ENCODE results near the gene SYCP2. TPM values are rescaled to one million over a fixed set of nuclear protein-coding genes. Genes with fewer than 3 reads are reported as not detected.

The SYCP2 gene
- total and polyA plus RNA-seq, 2 experiments from 2014 or later = 1.1 to 1.5 TPM

- no peak for DNase-seq (ENCODE audit: low spot score)
- H3K27ac ChIP-seq = no peak overlapping the region
- no peak overlapping the region for H2AFZ ChIP-seq
- H3K4me3 ChIP-seq = no peak overlapping the region
- no peak for TF ChIP-seq EZH2 (IDR thresholded peaks at IDR 0.05; ENCODE audit: borderline replicate concordance)
- no peak for TF ChIP-seq CTCF (IDR thresholded peaks at IDR 0.05; ENCODE audit: poor library complexity)
- no peak for TF ChIP-seq EZH2phosphoT487 (IDR thresholded peaks at IDR 0.05; ENCODE audit: low read depth, severe bottlenecking, unreplicated experiment)
- H3K79me2 ChIP-seq = no peaks in the 10 kb centered on the region
- H3K4me1 ChIP-seq (ENCODE audit: insufficient read depth) = no peaks in the 10 kb centered on the region
- no peaks in the 10 kb centered on the region for H4K20me1 ChIP-seq (ENCODE audit: insufficient read depth, poor library complexity, severe bottlenecking)
- H3K36me3 ChIP-seq (replicated peaks; ENCODE audit: insufficient read depth, low read depth) = no peaks in the 10 kb centered on the region
- no peaks in the 10 kb centered on the region for H3K9me2 ChIP-seq (replicated peaks; ENCODE audit: insufficient read depth)
- H3K27me3 ChIP-seq = no peaks in the 10 kb centered on the region
- no peaks in the 10 kb centered on the region for H3K9me3 ChIP-seq (ENCODE audit: low read depth)
- WGBS (ENCODE audit: low lambda C conversion rate, missing lambda C conversion rate) = 73% methylated on average over 6 of the region's 6 CpGs
- no peak overlapping the region for H3K4me2 ChIP-seq
Measured at GRCh38 chr20:59976156-59976782, 42.8 kb upstream of the SYCP2 start.

DNA sequence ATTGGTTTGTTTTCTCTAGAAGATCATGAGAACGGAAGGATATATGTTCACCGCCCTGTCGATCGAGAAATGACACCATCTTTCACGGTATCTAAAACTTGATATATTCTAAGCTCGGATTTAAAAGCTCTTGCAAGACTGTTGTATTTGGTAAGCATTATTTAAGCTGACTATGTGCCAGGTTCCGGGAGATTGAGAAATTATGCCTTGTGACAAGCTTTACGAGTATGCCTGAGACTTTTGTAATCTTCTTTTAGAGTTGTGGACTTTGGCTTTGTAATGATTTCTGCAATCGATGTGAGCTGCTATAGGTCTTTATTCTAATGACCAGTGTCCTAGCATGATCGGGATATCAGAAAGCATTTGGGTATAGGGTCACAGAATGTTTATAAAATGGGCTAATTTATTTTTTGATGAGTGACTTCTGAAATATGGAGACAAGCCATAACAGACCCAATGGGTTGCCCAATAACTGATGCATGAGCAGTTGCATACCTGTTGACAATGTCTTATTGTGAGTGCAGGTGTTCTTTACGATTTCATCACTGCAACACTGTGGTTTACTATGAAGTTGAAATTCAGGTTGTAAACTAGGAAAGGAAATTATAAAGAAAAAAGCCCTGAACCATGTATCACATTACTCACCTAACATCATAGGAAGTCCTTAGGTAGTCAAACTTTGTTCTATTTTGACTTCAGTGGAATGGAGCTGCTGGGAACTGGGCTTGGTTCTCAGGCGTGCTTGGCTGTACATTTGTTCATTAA is 38.8 kb upstream of the SYCP2 start:
- Histone ChIP-seq H2AFZ (no peak overlapping the region), H4K20me1 (ENCODE audit: insufficient read depth, poor library complexity, severe bottlenecking) (no peaks in the 10 kb centered on the region), H3K4me3 (no peak overlapping the region), H3K27me3 (no peaks in the 10 kb centered on the region), H3K79me2 (no peaks in the 10 kb centered on the region), H3K9me2 (replicated peaks; ENCODE audit: insufficient read depth) (no peaks in the 10 kb centered on the region), H3K27ac (no peak overlapping the region), H3K4me1 (ENCODE audit: insufficient read depth) (no peaks in the 10 kb centered on the region), H3K36me3 (replicated peaks; ENCODE audit: insufficient read depth, low read depth) (no peaks in the 10 kb centered on the region), H3K4me2 (no peak overlapping the region), H3K9me3 (ENCODE audit: low read depth) (no peaks in the 10 kb centered on the region)
- WGBS (ENCODE audit: low lambda C conversion rate, missing lambda C conversion rate) = 80% methylated on average over 12 of the region's 12 CpGs
- no peak for DNase-seq (ENCODE audit: low spot score)
- TF ChIP-seq CTCF (IDR thresholded peaks at IDR 0.05; ENCODE audit: poor library complexity) = no peak
- TF ChIP-seq EZH2phosphoT487 (IDR thresholded peaks at IDR 0.05; ENCODE audit: low read depth, severe bottlenecking, unreplicated experiment) = no peak
- no peak for TF ChIP-seq EZH2 (IDR thresholded peaks at IDR 0.05; ENCODE audit: borderline replicate concordance)

GRCh38 chr20:59971428-59971827 is 38.0 kb upstream of the SYCP2 start:
- H3K4me3 ChIP-seq = no peak overlapping the region
- TF ChIP-seq CTCF (IDR thresholded peaks at IDR 0.05; ENCODE audit: poor library complexity) (no peak), EZH2 (IDR thresholded peaks at IDR 0.05; ENCODE audit: borderline replicate concordance) (no peak), EZH2phosphoT487 (IDR thresholded peaks at IDR 0.05; ENCODE audit: low read depth, severe bottlenecking, unreplicated experiment) (no peak)
- H3K9me2 ChIP-seq (replicated peaks; ENCODE audit: insufficient read depth) = no peaks in the 10 kb centered on the region
- no peaks in the 10 kb centered on the region for H3K9me3 ChIP-seq (ENCODE audit: low read depth)
- no peaks in the 10 kb centered on the region for H3K79me2 ChIP-seq
- no peaks in the 10 kb centered on the region for H3K27me3 ChIP-seq
- H3K27ac ChIP-seq = no peak overlapping the region
- no peaks in the 10 kb centered on the region for H4K20me1 ChIP-seq (ENCODE audit: insufficient read depth, poor library complexity, severe bottlenecking)
- H3K4me2 ChIP-seq = no peak overlapping the region
- 87% methylated on average over 1 of the region's 1 CpG for WGBS (ENCODE audit: low lambda C conversion rate, missing lambda C conversion rate)
- H2AFZ ChIP-seq = no peak overlapping the region
- no peak for DNase-seq (ENCODE audit: low spot score)
- no peaks in the 10 kb centered on the region for H3K36me3 ChIP-seq (replicated peaks; ENCODE audit: insufficient read depth, low read depth)
- H3K4me1 ChIP-seq (ENCODE audit: insufficient read depth) = no peaks in the 10 kb centered on the region
